WTC11 (cell line): ENCODE results near the gene RSPH4A. TPM values are rescaled to one million over a fixed set of nuclear protein-coding genes. Genes with fewer than 3 reads are reported as not detected.

ENCODE experiments used
- ESRRA ChIP-seq: sonication (generic); formaldehyde crosslinking; IDR thresholded peaks from 2 replicates; pipeline ENCODE4 v1.8.1; 2022; ENCODE audit warnings: mild to moderate bottlenecking, missing genetic modification reagents, borderline replicate concordance
- FOXP1 ChIP-seq: sonication (generic); formaldehyde crosslinking; IDR thresholded peaks from 2 replicates; pipeline ENCODE4 v1.8.0; 2022; ENCODE audit warnings: missing genetic modification reagents, mild to moderate bottlenecking, moderate library complexity, borderline replicate concordance
- KAT7 ChIP-seq: sonication (generic); formaldehyde crosslinking; IDR thresholded peaks from 2 replicates; pipeline ENCODE4 v1.8.1; 2023; ENCODE audit warnings: missing genetic modification reagents, mild to moderate bottlenecking, borderline replicate concordance
- RORB ChIP-seq: fragments of 250-450 bp; sonication (Bioruptor Pico); IDR thresholded peaks from 2 replicates; pipeline ENCODE4 v1.9.0; 2021; ENCODE audit warnings: mild to moderate bottlenecking
- TP53 ChIP-seq: sonication (generic); formaldehyde crosslinking; IDR thresholded peaks from 2 replicates; pipeline ENCODE4 v1.8.1; 2023; ENCODE audit warnings: mild to moderate bottlenecking, missing genetic modification reagents
- ZBTB21 ChIP-seq: sonication (generic); formaldehyde crosslinking; IDR thresholded peaks from 2 replicates; pipeline ENCODE4 v1.8.1; 2023; ENCODE audit warnings: mild to moderate bottlenecking, missing genetic modification reagents, borderline replicate concordance
- ZNF121 ChIP-seq: sonication (generic); formaldehyde crosslinking; IDR thresholded peaks from 2 replicates; pipeline ENCODE4 v1.8.0; 2023; ENCODE audit warnings: missing genetic modification reagents
- ZNF138 ChIP-seq: sonication (generic); formaldehyde crosslinking; conservative IDR thresholded peaks from 2 replicates; pipeline ENCODE4 v1.8.1; 2022; ENCODE audit warnings: mild to moderate bottlenecking, moderate library complexity, missing genetic modification reagents
- ZNF263 ChIP-seq: sonication (generic); formaldehyde crosslinking; IDR thresholded peaks from 2 replicates; pipeline ENCODE4 v1.8.1; 2022; ENCODE audit warnings: low read depth, mild to moderate bottlenecking, moderate library complexity, missing genetic modification reagents
- ZNF416 ChIP-seq: fragments of 250-450 bp; sonication (Bioruptor Pico); IDR thresholded peaks from 2 replicates; pipeline ENCODE4 v1.9.0; 2021; ENCODE audit warnings: mild to moderate bottlenecking, inconsistent platforms
- total RNA-seq: library from RNA; stranded (reverse); gene quantifications from 3 replicates; pipeline ENCODE4 v1.2.3, GENCODE V29; 2021
- TF ChIP-seq, protein P1 (sequence below): sonication (generic); formaldehyde crosslinking; IDR thresholded peaks from 2 replicates; pipeline ENCODE4 v1.8.0; 2022; ENCODE audit warnings: mild to moderate bottlenecking, missing genetic modification reagents
- TF ChIP-seq, protein P2 (sequence below): sonication (generic); formaldehyde crosslinking; conservative IDR thresholded peaks from 2 replicates; pipeline ENCODE4 v1.8.1; 2022; ENCODE audit warnings: mild to moderate bottlenecking, missing genetic modification reagents
- TF ChIP-seq, protein P3 (sequence below): fragments of 250-450 bp; sonication (Bioruptor Pico); conservative IDR thresholded peaks from 2 replicates; pipeline ENCODE4 v1.9.0; 2021; ENCODE audit warnings: mild to moderate bottlenecking
- TF ChIP-seq, protein P4 (sequence below): sonication (generic); formaldehyde crosslinking; conservative IDR thresholded peaks from 2 replicates; pipeline ENCODE4 v1.8.1; 2023; ENCODE audit warnings: mild to moderate bottlenecking, low read depth, missing genetic modification reagents, moderate library complexity
- TF ChIP-seq, protein P5 (sequence below): sonication (generic); formaldehyde crosslinking; IDR thresholded peaks from 2 replicates; pipeline ENCODE4 v1.8.1; 2022; ENCODE audit warnings: missing genetic modification reagents, borderline replicate concordance
- TF ChIP-seq, protein P6 (sequence below): fragments of 250-450 bp; sonication (Bioruptor Pico); IDR thresholded peaks from 2 replicates; pipeline ENCODE4 v2.1.2; 2022; ENCODE audit warnings: mild to moderate bottlenecking, moderate library complexity
- TF ChIP-seq, protein P7 (sequence below): sonication (generic); formaldehyde crosslinking; IDR thresholded peaks from 2 replicates; pipeline ENCODE4 v1.8.1; 2022; ENCODE audit warnings: low read depth, missing genetic modification reagents, borderline replicate concordance
- TF ChIP-seq, protein P8 (sequence below): sonication (generic); formaldehyde crosslinking; IDR thresholded peaks from 2 replicates; pipeline ENCODE4 v1.8.1; 2023; ENCODE audit warnings: mild to moderate bottlenecking, moderate library complexity, missing genetic modification reagents
- TF ChIP-seq, protein P9 (sequence below): sonication (generic); formaldehyde crosslinking; IDR thresholded peaks from 2 replicates; pipeline ENCODE4 v1.8.0; 2022; ENCODE audit warnings: mild to moderate bottlenecking, missing genetic modification reagents
- TF ChIP-seq, protein P10 (sequence below): sonication (generic); formaldehyde crosslinking; IDR thresholded peaks from 2 replicates; pipeline ENCODE4 v1.8.1; 2023; ENCODE audit warnings: mild to moderate bottlenecking, missing genetic modification reagents, moderate library complexity
- TF ChIP-seq, protein P11 (sequence below): sonication (generic); formaldehyde crosslinking; IDR thresholded peaks from 2 replicates; pipeline ENCODE4 v1.8.0; 2022; ENCODE audit warnings: mild to moderate bottlenecking, missing genetic modification reagents

The RSPH4A gene
- total RNA-seq, 1 experiment from 2014 or later = 0.57 TPM

DNA sequence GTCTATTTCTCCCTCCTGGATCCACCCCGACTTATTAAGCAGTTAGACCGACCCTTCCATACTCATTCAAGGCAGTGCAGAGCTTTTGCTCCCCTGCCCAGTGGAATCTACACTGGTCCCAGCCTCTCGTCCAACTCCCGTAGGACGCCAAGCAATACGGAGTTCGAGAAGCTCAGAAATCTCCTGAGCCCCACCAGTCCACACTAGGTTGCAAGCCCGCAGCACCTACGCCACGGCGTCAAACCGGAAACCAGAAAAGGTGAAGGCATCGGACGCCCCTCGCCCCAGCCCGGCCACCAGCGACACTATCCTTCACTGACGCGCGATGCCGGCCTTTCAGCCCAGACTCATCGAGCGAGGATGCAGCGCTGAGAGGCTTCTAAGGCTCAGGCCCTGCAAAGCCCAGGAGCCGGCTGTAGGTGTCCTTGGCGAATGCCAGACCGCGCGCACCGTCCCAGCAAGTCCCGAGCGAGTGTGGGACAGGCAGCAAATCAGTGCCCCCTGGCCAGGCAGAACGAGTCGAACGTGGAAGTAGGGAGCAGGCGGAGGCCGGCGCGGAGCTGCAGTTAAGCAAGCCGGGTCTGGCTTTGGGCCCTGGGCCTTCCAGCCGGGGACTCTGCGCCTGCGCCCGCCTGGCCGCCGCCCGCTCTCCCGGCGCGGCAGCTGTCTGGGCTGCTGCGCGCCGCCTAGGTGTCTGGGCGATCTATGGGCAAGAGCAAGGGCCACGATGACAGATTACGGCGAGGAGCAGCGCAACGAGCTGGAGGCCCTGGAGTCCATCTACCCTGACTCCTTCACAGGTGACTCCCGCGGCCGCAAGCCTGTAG, 45.2 kb upstream of the RSPH4A start, which contains the start of gene RWDD1 (continued):
- TF ChIP-seq, protein P1, sequence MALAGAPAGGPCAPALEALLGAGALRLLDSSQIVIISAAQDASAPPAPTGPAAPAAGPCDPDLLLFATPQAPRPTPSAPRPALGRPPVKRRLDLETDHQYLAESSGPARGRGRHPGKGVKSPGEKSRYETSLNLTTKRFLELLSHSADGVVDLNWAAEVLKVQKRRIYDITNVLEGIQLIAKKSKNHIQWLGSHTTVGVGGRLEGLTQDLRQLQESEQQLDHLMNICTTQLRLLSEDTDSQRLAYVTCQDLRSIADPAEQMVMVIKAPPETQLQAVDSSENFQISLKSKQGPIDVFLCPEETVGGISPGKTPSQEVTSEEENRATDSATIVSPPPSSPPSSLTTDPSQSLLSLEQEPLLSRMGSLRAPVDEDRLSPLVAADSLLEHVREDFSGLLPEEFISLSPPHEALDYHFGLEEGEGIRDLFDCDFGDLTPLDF (CRISPR knock-in tag) = no peak
- TF ChIP-seq ZNF138 (CRISPR knock-in tag) (no peak), TP53 (peak; percentile 62; the same call in 1 of the 2 replicates), FOXP1 (CRISPR knock-in tag) (peak; percentile 66), ZNF121 (no peak), ESRRA (CRISPR knock-in tag) (no peak), ZBTB21 (CRISPR knock-in tag) (peak; percentile 66; the same call in 1 of the 2 replicates), KAT7 (CRISPR knock-in tag) (no peak), ZNF263 (CRISPR knock-in tag) (no peak), ZNF416 (CRISPR knock-in tag) (no peak), RORB (CRISPR knock-in tag) (no peak)
- TF ChIP-seq, protein P2, sequence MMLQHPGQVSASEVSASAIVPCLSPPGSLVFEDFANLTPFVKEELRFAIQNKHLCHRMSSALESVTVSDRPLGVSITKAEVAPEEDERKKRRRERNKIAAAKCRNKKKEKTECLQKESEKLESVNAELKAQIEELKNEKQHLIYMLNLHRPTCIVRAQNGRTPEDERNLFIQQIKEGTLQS (CRISPR knock-in tag) = no peak
- TF ChIP-seq, protein P3, sequence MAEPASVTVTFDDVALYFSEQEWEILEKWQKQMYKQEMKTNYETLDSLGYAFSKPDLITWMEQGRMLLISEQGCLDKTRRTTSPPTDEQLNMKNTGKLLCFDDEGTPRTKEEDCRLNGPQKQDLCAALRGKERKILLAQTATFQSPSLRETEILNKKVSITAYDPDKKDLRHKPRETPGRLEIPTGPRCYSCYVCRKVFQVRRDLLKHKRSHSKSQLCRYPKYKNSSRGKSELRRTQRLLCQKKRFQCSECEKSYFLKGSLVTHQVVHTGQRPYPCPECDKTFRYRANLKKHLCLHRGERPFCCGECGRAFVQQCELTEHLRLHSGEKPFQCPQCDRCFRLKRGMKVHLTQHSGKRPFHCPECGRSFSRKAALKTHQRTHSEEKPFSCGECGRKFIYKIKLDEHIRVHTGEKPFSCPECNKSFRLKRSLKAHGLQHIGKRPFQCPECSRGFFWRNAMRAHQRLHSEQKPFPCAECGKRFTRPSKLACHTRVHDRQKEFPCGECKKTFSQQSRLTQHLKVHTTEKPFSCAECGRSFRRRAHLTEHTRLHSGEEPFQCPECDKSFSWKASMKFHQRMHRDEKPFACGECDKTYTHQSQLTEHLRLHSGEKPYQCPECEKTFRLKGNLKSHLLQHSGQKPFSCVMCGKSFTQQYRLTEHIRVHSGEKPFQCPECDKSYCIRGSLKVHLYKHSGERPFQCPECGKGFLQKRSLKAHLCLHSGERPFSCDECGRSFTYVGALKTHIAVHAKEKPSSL (CRISPR knock-in tag) = no peak
- TF ChIP-seq, protein P4, sequence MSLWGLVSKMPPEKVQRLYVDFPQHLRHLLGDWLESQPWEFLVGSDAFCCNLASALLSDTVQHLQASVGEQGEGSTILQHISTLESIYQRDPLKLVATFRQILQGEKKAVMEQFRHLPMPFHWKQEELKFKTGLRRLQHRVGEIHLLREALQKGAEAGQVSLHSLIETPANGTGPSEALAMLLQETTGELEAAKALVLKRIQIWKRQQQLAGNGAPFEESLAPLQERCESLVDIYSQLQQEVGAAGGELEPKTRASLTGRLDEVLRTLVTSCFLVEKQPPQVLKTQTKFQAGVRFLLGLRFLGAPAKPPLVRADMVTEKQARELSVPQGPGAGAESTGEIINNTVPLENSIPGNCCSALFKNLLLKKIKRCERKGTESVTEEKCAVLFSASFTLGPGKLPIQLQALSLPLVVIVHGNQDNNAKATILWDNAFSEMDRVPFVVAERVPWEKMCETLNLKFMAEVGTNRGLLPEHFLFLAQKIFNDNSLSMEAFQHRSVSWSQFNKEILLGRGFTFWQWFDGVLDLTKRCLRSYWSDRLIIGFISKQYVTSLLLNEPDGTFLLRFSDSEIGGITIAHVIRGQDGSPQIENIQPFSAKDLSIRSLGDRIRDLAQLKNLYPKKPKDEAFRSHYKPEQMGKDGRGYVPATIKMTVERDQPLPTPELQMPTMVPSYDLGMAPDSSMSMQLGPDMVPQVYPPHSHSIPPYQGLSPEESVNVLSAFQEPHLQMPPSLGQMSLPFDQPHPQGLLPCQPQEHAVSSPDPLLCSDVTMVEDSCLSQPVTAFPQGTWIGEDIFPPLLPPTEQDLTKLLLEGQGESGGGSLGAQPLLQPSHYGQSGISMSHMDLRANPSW (CRISPR knock-in tag) = no peak
- TF ChIP-seq, protein P5, sequence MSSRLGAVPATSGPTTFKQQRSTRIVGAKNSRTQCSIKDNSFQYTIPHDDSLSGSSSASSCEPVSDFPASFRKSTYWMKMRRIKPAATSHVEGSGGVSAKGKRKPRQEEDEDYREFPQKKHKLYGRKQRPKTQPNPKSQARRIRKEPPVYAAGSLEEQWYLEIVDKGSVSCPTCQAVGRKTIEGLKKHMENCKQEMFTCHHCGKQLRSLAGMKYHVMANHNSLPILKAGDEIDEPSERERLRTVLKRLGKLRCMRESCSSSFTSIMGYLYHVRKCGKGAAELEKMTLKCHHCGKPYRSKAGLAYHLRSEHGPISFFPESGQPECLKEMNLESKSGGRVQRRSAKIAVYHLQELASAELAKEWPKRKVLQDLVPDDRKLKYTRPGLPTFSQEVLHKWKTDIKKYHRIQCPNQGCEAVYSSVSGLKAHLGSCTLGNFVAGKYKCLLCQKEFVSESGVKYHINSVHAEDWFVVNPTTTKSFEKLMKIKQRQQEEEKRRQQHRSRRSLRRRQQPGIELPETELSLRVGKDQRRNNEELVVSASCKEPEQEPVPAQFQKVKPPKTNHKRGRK (CRISPR knock-in tag) = no peak
- TF ChIP-seq, protein P6, sequence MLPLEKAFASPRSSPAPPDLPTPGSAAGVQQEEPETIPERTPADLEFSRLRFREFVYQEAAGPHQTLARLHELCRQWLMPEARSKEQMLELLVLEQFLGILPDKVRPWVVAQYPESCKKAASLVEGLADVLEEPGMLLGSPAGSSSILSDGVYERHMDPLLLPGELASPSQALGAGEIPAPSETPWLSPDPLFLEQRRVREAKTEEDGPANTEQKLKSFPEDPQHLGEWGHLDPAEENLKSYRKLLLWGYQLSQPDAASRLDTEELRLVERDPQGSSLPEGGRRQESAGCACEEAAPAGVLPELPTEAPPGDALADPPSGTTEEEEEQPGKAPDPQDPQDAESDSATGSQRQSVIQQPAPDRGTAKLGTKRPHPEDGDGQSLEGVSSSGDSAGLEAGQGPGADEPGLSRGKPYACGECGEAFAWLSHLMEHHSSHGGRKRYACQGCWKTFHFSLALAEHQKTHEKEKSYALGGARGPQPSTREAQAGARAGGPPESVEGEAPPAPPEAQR (CRISPR knock-in tag) = no peak
- TF ChIP-seq, protein P7, sequence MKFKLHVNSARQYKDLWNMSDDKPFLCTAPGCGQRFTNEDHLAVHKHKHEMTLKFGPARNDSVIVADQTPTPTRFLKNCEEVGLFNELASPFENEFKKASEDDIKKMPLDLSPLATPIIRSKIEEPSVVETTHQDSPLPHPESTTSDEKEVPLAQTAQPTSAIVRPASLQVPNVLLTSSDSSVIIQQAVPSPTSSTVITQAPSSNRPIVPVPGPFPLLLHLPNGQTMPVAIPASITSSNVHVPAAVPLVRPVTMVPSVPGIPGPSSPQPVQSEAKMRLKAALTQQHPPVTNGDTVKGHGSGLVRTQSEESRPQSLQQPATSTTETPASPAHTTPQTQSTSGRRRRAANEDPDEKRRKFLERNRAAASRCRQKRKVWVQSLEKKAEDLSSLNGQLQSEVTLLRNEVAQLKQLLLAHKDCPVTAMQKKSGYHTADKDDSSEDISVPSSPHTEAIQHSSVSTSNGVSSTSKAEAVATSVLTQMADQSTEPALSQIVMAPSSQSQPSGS = no peak
- TF ChIP-seq, protein P8, sequence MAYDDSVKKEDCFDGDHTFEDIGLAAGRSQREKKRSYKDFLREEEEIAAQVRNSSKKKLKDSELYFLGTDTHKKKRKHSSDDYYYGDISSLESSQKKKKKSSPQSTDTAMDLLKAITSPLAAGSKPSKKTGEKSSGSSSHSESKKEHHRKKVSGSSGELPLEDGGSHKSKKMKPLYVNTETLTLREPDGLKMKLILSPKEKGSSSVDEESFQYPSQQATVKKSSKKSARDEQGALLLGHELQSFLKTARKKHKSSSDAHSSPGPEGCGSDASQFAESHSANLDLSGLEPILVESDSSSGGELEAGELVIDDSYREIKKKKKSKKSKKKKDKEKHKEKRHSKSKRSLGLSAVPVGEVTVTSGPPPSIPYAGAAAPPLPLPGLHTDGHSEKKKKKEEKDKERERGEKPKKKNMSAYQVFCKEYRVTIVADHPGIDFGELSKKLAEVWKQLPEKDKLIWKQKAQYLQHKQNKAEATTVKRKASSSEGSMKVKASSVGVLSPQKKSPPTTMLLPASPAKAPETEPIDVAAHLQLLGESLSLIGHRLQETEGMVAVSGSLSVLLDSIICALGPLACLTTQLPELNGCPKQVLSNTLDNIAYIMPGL (CRISPR knock-in tag) = peak; percentile 65; the same call in 1 of the 2 replicates
- TF ChIP-seq, protein P9, sequence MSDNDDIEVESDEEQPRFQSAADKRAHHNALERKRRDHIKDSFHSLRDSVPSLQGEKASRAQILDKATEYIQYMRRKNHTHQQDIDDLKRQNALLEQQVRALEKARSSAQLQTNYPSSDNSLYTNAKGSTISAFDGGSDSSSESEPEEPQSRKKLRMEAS (CRISPR knock-in tag) = peak; percentile 72
- TF ChIP-seq, protein P10, sequence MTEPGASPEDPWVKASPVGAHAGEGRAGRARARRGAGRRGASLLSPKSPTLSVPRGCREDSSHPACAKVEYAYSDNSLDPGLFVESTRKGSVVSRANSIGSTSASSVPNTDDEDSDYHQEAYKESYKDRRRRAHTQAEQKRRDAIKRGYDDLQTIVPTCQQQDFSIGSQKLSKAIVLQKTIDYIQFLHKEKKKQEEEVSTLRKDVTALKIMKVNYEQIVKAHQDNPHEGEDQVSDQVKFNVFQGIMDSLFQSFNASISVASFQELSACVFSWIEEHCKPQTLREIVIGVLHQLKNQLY (CRISPR knock-in tag) = no peak
- TF ChIP-seq, protein P11, sequence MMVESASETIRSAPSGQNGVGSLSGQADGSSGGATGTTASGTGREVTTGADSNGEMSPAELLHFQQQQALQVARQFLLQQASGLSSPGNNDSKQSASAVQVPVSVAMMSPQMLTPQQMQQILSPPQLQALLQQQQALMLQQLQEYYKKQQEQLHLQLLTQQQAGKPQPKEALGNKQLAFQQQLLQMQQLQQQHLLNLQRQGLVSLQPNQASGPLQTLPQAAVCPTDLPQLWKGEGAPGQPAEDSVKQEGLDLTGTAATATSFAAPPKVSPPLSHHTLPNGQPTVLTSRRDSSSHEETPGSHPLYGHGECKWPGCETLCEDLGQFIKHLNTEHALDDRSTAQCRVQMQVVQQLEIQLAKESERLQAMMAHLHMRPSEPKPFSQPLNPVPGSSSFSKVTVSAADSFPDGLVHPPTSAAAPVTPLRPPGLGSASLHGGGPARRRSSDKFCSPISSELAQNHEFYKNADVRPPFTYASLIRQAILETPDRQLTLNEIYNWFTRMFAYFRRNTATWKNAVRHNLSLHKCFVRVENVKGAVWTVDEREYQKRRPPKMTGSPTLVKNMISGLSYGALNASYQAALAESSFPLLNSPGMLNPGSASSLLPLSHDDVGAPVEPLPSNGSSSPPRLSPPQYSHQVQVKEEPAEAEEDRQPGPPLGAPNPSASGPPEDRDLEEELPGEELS (CRISPR knock-in tag) = peak; percentile 90
